ENCODE data around the gene OSBPL10.

OSBPL10 gene

GRCh38 chr3:31654998-31655397 lies 326.1 kb downstream of the OSBPL10 start:
- no peak overlapping the region for H3K27ac Mint-ChIP-seq
- peaks cover 78% of the 10 kb centered on the region for H3K9me3 Mint-ChIP-seq
- DNase-seq (no peak), ATAC-seq (no peak)
- H3K27me3 Mint-ChIP-seq, result no peaks in the 10 kb centered on the region
- H3K36me3 Mint-ChIP-seq (ENCODE audit: low read depth), result peaks cover 35% of the 10 kb centered on the region
- H3K4me1 Mint-ChIP-seq, result no peaks in the 10 kb centered on the region
- no peak overlapping the region for H3K4me3 Mint-ChIP-seq

GRCh38 chr3:31653464-31653863 lies 327.6 kb downstream of the OSBPL10 start:
- Mint-ChIP-seq H3K27me3 (no peaks in the 10 kb centered on the region), H3K9me3 (peaks cover 87% of the 10 kb centered on the region), H3K4me3 (no peak overlapping the region), H3K36me3 (ENCODE audit: low read depth) (peaks cover 50% of the 10 kb centered on the region), H3K27ac (no peak overlapping the region), H3K4me1 (no peaks in the 10 kb centered on the region)
- no peak for ATAC-seq
- no peak for DNase-seq

GRCh38 chr3:31652296-31652695 lies 328.8 kb downstream of the OSBPL10 start:
- ATAC-seq, result no peak
- Mint-ChIP-seq H3K9me3 (peaks cover 84% of the 10 kb centered on the region), H3K27ac (no peak overlapping the region), H3K4me3 (no peak overlapping the region), H3K36me3 (ENCODE audit: low read depth) (peaks cover 58% of the 10 kb centered on the region), H3K4me1 (no peaks in the 10 kb centered on the region), H3K27me3 (no peaks in the 10 kb centered on the region)
- no peak for DNase-seq

- Mint-ChIP-seq H3K4me3 (no peak overlapping the region), H3K9me3 (peaks cover 61% of the 10 kb centered on the region), H3K27ac (no peak overlapping the region), H3K36me3 (ENCODE audit: low read depth) (peaks cover 59% of the 10 kb centered on the region), H3K4me1 (no peaks in the 10 kb centered on the region), H3K27me3 (no peaks in the 10 kb centered on the region)
- ATAC-seq, result peak; percentile 20
- no peak for DNase-seq
Observed at GRCh38 chr3:31648286-31648968, 332.6 kb downstream of the OSBPL10 start.

GRCh38 chr3:31645256-31645655 lies 335.8 kb downstream of the OSBPL10 start:
- no peaks in the 10 kb centered on the region for H3K4me1 Mint-ChIP-seq
- H3K36me3 Mint-ChIP-seq (ENCODE audit: low read depth), result peaks cover 50% of the 10 kb centered on the region
- H3K4me3 Mint-ChIP-seq, result no peak overlapping the region
- no peak for DNase-seq
- no peaks in the 10 kb centered on the region for H3K27me3 Mint-ChIP-seq
- H3K9me3 Mint-ChIP-seq, result peaks cover 36% of the 10 kb centered on the region
- no peak for ATAC-seq
- H3K27ac Mint-ChIP-seq, result no peak overlapping the region

- H3K27ac Mint-ChIP-seq, result no peak overlapping the region
- no peaks in the 10 kb centered on the region for H3K27me3 Mint-ChIP-seq
- ATAC-seq (no peak), DNase-seq (no peak)
- peaks cover 30% of the 10 kb centered on the region for H3K4me1 Mint-ChIP-seq
- peaks cover 38% of the 10 kb centered on the region for H3K36me3 Mint-ChIP-seq (ENCODE audit: low read depth)
- peaks cover 4% of the 10 kb centered on the region for H3K9me3 Mint-ChIP-seq
- H3K4me3 Mint-ChIP-seq, result no peak overlapping the region
Observed at GRCh38 chr3:31639828-31640227, 341.2 kb downstream of the OSBPL10 start.

GRCh38 chr3:31636694-31637442 lies 344.2 kb downstream of the OSBPL10 start:
- H3K4me1 Mint-ChIP-seq, result peaks cover 42% of the 10 kb centered on the region
- no peaks in the 10 kb centered on the region for H3K9me3 Mint-ChIP-seq
- H3K27ac Mint-ChIP-seq, result peak overlapping the region; percentile 60
- H3K36me3 Mint-ChIP-seq (ENCODE audit: low read depth), result peaks cover 56% of the 10 kb centered on the region
- no peak overlapping the region for H3K4me3 Mint-ChIP-seq
- ATAC-seq (no peak), DNase-seq (no peak)
- H3K27me3 Mint-ChIP-seq, result no peaks in the 10 kb centered on the region

GRCh38 chr3:31636049-31636448 lies 345.0 kb downstream of the OSBPL10 start:
- DNase-seq, result no peak
- H3K4me1 Mint-ChIP-seq, result peaks cover 42% of the 10 kb centered on the region

GRCh38 chr3:31635545-31635944 lies 345.5 kb downstream of the OSBPL10 start:
- peaks cover 42% of the 10 kb centered on the region for H3K4me1 Mint-ChIP-seq
- no peak overlapping the region for H3K4me3 Mint-ChIP-seq
- peak overlapping the region; percentile 55 for H3K27ac Mint-ChIP-seq
- DNase-seq, result no peak
- peaks cover 63% of the 10 kb centered on the region for H3K36me3 Mint-ChIP-seq (ENCODE audit: low read depth)
- no peaks in the 10 kb centered on the region for H3K27me3 Mint-ChIP-seq
- no peaks in the 10 kb centered on the region for H3K9me3 Mint-ChIP-seq
- peak; percentile 61 for ATAC-seq

More at GRCh38 chr3:31636049-31636448, 345.0 kb downstream of the OSBPL10 start:
- Mint-ChIP-seq H3K4me3 (no peak overlapping the region), H3K9me3 (no peaks in the 10 kb centered on the region), H3K27me3 (no peaks in the 10 kb centered on the region), H3K36me3 (ENCODE audit: low read depth) (peaks cover 61% of the 10 kb centered on the region), H3K27ac (peak overlapping the region; percentile 55)
- ATAC-seq, result no peak

- Mint-ChIP-seq H3K27me3 (no peaks in the 10 kb centered on the region), H3K27ac (no peak overlapping the region), H3K9me3 (no peaks in the 10 kb centered on the region), H3K36me3 (ENCODE audit: low read depth) (peaks cover 74% of the 10 kb centered on the region), H3K4me1 (peaks cover 42% of the 10 kb centered on the region), H3K4me3 (no peak overlapping the region)
- no peak for DNase-seq
- ATAC-seq, result no peak
Observed at GRCh38 chr3:31634476-31634875, 346.6 kb downstream of the OSBPL10 start.

GRCh38 chr3:31629054-31629453 lies 352.0 kb downstream of the OSBPL10 start:
- DNase-seq (no peak), ATAC-seq (no peak)
- Mint-ChIP-seq H3K4me3 (no peak overlapping the region), H3K36me3 (ENCODE audit: low read depth) (peaks cover 81% of the 10 kb centered on the region), H3K27me3 (no peaks in the 10 kb centered on the region), H3K9me3 (no peaks in the 10 kb centered on the region), H3K4me1 (peaks cover 21% of the 10 kb centered on the region), H3K27ac (no peak overlapping the region)

GRCh38 chr3:31625358-31625757 lies 355.7 kb downstream of the OSBPL10 start:
- Mint-ChIP-seq H3K27ac (no peak overlapping the region), H3K9me3 (no peaks in the 10 kb centered on the region), H3K27me3 (no peaks in the 10 kb centered on the region), H3K4me1 (peaks cover 31% of the 10 kb centered on the region), H3K4me3 (no peak overlapping the region), H3K36me3 (ENCODE audit: low read depth) (peaks cover 74% of the 10 kb centered on the region)
- ATAC-seq (no peak), DNase-seq (no peak)

- H3K4me3 Mint-ChIP-seq, result no peak overlapping the region
- no peak for ATAC-seq
- H3K27me3 Mint-ChIP-seq, result no peaks in the 10 kb centered on the region
- peaks cover 69% of the 10 kb centered on the region for H3K36me3 Mint-ChIP-seq (ENCODE audit: low read depth)
- no peak overlapping the region for H3K27ac Mint-ChIP-seq
- no peaks in the 10 kb centered on the region for H3K9me3 Mint-ChIP-seq
- DNase-seq, result no peak
- peaks cover 32% of the 10 kb centered on the region for H3K4me1 Mint-ChIP-seq
Observed at GRCh38 chr3:31624083-31624709, 356.9 kb downstream of the OSBPL10 start.

GRCh38 chr3:31622636-31623288 lies 358.3 kb downstream of the OSBPL10 start:
- DNase-seq, result no peak
- Mint-ChIP-seq H3K4me3 (no peak overlapping the region), H3K27ac (no peak overlapping the region), H3K4me1 (peaks cover 23% of the 10 kb centered on the region), H3K36me3 (ENCODE audit: low read depth) (peaks cover 63% of the 10 kb centered on the region), H3K27me3 (no peaks in the 10 kb centered on the region), H3K9me3 (no peaks in the 10 kb centered on the region)
- ATAC-seq, result no peak
